Forelimb muscle (tissue), 1 donor: ENCODE measurements around the gene ADAMTS2. TPM values are rescaled to one million over a fixed set of nuclear protein-coding genes. Genes with fewer than 3 reads are reported as not detected.

Experiments
- DNase-seq: peaks from one replicate; pipeline ENCODE4 v3.0.0-alpha.2; 2013; ENCODE audit warnings: low read depth
- polyA plus RNA-seq: library from polyadenylated mRNA; unstranded; fragments of 120-200 nt; gene quantifications from one replicate; pipeline ENCODE4 v1.2.1, GENCODE V29; 2013; ENCODE audit not compliant: insufficient read length

Gene ADAMTS2
- polyA plus RNA-seq, 1 donor: 33.0 TPM

- no peak for DNase-seq
Observed at GRCh38 chr5:179254638-179255271, 90.5 kb downstream of the ADAMTS2 start.

- DNase-seq: no peak
Observed at GRCh38 chr5:179253730-179254129, 91.5 kb downstream of the ADAMTS2 start.

DNA sequence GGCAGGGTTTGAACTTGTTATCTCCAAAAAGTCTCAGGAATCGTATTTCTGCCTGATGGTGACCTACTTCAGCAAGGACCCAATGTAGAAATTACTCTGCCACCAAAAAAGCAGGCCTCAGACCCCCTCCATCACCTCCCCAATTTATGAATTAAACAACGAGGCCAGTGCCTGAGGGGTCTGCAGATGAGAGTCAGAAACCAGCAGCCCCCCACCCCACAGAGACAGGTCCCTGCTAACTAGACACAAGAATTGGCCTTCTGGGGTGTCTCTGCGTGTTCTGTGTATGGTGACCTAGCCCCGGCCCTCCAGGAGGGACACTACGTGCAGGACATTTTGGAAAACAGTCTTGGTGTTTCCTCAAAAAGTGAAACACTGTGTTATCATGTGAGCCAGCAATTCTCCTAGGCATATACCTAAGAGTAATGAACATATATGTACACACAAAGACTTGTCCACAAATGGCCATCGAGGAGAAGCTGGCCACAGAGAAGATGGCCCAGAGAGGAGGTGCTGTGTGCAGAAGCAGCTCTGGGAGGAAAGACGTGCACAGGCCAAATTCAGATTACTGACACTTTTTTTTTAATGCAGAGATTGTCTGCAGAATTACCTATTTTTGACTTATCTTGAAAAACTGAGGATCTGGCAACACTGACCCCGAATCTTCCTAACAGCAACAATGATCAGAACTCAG lies 93.8 kb downstream of the ADAMTS2 start:
- DNase-seq: no peak

GRCh38 chr5:179250561-179251225 lies 94.6 kb downstream of the ADAMTS2 start:
- DNase-seq: no peak

DNA sequence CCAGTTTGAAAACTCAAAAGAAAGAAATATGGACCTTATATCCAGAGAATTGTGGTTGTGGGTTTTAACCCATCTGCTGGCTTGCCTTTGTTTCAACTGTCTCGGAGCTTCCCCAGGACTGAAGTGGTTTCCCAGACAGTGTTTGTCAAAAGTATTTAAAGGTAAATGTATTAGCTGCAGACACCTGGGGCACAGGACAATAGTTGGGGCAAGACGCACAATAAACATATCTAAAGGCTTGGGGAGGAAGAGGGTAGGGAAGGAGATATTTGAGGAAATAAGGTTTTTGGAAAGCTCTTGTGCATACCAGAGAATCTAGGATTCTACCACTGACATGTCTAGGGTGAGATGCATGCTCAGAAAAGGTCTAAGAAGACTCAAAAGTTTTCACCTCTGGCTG lies 99.0 kb downstream of the ADAMTS2 start:
- DNase-seq: no peak

DNA sequence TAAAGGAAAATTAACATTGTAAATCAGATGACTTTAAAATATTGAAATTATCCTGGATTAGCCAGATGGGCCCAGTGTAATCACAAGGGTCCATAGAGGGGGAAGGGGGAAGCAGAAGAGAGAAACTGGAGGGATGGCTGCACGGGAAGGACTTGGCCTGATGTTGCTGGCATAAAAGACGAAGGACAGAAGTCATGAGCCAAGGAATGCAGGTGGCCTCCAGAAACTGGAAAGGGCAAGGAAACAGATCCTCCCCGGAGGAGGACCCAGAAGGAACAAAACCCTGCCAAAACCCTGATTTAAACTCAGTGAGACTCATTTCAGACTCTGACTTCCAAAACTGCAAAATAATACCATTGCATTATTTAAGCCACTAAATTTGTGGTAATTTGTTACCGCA lies 100.2 kb downstream of the ADAMTS2 start:
- DNase-seq: no peak

- no peak for DNase-seq
Observed at GRCh38 chr5:179244044-179244443, 101.2 kb downstream of the ADAMTS2 start.

- DNase-seq: no peak
Observed at GRCh38 chr5:179243333-179243732, 101.9 kb downstream of the ADAMTS2 start.

DNA sequence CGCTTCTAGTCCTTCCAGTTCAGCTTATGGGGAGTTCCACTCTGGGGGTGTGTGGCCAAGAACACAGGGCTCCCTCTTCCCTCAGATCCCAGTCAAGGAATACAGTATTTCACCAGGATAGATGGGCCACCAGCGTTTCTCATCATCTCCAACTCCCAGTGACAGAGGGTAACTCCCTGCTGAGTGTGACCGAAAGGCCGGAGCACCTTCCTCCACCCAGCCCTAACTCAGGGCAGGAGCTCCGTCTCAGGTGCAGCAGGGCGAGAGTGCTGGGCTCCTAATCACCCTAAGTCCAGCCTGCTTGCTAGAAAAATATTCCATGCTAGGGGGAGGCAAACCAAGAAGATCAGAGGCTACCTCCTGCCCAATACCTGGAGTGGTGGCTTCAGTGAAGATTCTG lies 102.6 kb downstream of the ADAMTS2 start:
- no peak for DNase-seq

GRCh38 chr5:179241764-179242370 lies 103.4 kb downstream of the ADAMTS2 start:
- no peak for DNase-seq

- DNase-seq: no peak
Observed at GRCh38 chr5:179241175-179241574, 104.1 kb downstream of the ADAMTS2 start.

DNA sequence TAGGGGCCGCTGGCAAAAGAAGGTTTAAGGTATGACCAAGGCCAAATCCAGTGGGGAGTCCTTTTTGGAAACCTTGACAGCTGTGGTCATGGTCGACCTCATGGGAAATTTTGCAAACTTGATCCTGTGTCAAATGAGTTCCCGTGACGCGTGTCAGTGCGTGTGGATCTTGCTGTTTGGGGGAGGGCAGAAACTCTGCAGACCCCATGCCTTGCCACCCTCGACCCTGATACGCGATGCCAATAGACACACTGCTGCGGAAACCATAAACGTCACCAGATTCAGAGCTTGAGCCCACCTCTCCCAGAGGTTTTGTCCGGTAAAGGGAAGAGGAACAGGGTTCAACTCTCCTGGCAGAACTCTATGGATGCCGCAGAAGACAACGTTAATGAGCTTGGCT lies 104.7 kb downstream of the ADAMTS2 start:
- DNase-seq: no peak

DNA sequence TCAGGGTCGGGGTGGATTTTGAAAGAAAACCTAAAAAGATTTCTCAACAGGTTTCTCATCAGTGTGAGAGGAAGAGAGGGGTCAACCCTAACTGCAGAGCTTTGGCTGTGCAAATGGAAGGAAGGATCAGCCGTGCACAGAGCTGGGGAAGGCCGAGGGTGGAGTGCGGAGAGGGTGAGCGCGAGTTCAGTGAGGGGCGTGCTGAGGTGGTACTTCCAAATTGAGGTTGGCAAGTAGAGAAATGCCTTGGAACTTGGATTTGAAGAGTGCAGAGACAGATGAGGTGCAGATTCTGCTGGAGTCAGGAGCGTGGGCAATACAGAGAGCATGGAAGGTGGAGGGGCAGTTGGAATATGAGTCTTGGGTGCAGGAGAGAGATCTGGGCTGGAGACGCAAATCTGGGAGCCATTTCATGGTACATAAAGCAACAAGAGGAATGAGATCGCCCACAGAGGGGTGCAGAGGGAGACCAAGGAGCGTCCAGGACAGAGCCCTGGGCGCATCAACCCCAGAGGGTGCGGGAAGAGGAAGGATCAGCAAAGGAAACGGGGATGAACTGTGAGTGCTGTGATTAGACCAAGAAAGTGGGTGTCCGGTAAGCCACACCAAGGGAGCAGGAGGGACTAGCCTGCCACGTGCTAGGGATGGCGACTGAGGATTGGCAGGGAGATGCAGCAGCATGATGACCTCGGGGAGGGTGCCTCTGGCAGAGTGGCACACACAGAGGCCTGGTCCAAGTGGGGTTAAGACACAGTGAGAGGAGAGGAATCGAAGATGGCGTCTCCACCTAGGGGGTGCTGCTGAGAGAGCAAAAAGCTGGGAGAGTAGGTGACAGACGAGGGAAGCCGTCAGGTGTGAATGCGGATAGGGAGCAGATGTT lies 105.8 kb downstream of the ADAMTS2 start:
- no peak for DNase-seq

DNA sequence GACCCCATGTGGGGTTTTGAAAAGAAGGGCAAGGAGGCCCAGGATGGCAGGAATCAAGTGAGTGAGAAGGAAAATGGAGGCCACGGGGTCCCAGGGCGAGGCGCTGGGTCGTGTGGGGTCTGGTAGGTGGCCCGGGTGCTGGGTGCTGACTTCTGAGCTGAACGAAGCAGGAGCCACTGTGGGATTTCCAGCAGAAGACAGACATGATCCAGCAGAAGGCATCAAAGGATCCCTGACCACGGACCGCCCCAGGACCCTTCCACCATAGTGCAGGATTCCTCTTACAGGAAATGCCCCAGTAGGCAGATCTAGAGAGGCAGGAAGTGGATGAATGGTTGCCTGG lies 106.7 kb downstream of the ADAMTS2 start:
- no peak for DNase-seq

DNA sequence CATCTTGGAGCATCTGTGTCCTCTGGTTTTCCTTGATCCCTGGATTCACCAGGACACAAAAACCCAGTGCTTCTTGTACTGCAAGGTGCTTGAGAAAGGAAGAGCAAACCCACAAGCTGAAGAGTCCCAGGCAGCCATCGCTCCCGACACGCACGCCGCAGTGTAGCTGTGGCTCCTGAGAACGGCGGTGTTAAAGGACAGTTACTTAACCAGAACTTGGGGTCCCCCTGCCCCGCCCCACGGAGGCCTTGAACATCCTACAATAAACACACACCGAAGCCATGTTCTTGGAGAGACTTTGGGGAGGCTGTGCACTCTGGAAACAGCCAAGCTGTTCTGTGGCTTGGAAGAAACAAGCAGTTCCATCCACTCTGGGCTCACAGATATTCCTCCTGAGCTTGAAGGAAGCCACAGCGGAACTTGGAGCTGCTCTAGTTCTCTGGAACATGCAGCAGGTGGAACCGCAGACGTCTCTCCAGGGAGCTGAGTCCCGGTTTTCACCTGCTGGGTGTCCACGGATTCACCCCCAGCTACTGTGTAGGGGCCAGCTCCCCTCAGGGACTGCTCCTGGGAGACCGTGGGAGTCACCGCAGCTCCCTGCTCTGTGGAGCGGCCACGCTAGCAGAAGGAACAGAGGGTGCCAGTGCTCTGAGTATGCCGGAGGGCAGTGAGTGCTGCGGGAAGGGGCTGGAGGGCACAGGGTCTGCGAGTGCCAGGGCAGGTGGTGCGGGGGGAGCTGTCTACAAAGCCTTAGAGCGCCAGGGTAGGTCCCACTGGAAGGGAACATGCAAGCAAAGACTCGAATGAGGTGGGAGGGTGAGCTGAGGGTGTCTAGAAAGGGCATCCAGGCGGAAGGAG lies 107.3 kb downstream of the ADAMTS2 start:
- DNase-seq: no peak

DNA sequence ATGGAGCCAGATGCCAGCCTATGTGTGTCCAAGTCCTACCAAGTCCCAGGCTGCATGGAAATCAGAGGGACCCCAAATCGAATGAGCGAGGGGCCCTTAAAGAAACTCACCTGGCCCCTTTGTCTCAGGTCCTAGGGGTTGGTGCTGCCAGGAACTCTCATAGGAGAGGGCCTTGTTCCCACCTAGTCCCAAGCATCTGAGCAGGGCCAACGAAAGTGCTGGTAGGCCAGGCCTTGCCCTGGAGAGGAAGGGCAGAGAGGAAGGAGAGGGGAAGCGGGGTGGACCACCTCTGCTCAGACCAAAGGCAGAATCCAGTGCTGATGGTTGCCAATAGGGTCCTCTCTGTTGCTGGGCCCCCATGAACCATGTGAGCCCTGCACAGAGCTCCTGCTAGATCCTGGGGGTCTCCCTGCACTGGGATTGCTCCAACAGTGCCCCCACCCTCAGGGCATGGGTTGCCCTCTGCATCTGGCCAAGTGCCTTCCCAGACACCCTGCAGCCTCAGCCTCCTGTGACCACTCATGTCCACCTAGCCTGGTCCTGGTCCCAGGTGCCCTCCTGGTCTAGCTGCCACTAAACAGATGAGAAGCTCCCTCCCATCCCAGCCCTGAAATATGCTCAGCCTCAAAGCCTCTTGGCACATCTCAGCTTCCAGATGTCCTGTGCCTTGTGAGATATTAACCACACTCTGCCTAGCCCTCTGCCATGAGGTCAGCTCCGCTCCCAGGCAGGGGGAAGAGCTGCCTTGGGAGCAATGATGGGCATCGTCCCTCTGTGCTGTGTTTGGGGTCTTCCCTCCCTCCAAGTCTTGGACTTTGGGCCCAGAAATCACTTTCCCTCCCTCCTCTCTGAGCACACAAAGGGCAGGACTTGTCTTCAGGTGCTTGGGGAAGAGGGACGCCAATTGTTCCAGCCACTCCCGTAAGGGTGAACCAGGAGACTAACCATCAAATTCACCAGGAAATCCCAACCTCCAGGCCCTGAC lies 109.6 kb downstream of the ADAMTS2 start:
- no peak for DNase-seq

DNA sequence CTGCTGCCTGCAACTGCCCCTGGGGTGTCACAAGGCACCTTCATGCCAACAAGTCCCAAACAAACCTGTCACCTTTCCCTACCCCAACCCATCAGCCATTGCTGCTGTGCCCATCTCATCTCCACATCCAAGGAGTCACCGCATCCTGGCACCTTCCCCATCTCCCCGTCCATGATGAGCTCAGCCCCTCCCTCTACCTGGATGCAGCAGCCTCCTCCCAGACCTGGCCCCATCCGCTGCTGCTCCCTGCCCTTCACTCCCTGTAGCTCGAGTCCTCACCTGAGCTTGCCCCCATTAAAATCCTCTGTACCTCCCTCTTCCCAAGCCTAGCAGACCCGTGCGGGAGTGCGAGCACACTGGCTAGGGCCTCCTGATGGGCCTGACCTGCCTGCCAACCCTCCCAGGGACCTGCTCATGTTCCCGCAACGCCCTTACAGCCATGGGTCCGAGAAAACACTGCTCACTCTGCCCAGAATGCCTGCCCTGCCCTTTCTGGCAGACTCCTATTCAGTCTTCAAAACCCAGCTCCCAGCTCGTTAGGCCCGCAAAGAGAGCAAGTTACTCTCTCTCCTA lies 110.6 kb downstream of the ADAMTS2 start:
- no peak for DNase-seq

DNA sequence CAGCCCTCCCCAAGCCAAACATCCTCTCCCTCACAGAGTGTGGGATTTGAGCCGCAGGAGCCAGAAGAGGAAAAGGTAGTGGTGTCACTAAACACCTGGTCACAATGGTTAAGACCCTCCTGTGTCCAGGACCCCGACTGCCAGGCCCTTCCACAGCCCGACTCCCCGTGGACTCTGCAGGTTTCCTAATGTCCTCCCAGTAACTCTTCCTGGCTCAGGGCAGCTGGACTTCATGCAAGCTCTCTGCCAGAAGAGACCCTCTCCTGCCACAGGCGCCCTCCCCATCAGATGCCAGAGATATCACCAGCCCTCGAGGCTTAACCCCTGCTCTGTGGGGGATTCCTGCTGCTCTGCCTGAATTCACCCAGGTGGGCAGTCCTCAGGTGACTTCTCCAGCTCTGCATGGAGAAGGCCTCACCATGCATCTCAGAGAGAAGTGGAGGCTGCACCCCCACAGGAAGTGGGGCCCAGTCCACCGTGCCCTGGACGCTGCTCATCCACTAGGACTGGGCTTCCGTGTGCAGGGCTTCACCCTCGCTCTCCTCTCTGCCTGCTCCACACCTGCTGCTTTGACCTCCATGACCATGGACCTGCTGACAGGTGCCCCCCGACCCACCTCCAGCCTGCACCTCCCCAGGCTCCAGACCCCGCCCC lies 111.2 kb downstream of the ADAMTS2 start:
- no peak for DNase-seq
